Karpas-422 (cell line): Measurements from ENCODE around the gene HIPK1. TPM values are rescaled to one million over a fixed set of nuclear protein-coding genes. Genes with fewer than 3 reads are reported as not detected.
A peak's percentile ranks its signal among the peaks of the same experiment; 100 is the strongest.

ENCODE experiments used
- DNase-seq: peaks from one replicate; pipeline ENCODE4 v3.0.0-alpha.2; 2015
- H2AFZ ChIP-seq: fragments of 200-600 bp; sonication (generic); 2 replicates; pipeline ENCODE4 v1.6.1; 2014; ENCODE audit warnings: antibody characterized with exemption, low read length, mixed read lengths
- H3K27ac ChIP-seq: fragments of 200-600 bp; sonication (generic); 2 replicates; pipeline ENCODE4 v1.5.1; 2014; ENCODE audit warnings: mild to moderate bottlenecking, low read length, moderate library complexity
- H3K27me3 ChIP-seq: fragments of 200-600 bp; sonication (generic); 2 replicates; pipeline ENCODE4 v1.6.1; 2014; ENCODE audit warnings: low read length, mixed read lengths
- H3K36me3 ChIP-seq: fragments of 200-600 bp; sonication (generic); 2 replicates; pipeline ENCODE4 v1.6.1; 2014; ENCODE audit warnings: low read length, mixed read lengths; ENCODE audit not compliant: insufficient read depth
- H3K4me1 ChIP-seq: fragments of 200-600 bp; sonication (generic); 2 replicates; pipeline ENCODE4 v1.6.1; 2014; ENCODE audit warnings: mild to moderate bottlenecking, low read length, mixed read lengths
- H3K4me2 ChIP-seq: fragments of 200-600 bp; sonication (generic); 2 replicates; pipeline ENCODE4 v1.6.1; 2014; ENCODE audit warnings: low read length, low read depth, mild to moderate bottlenecking; ENCODE audit not compliant: poor library complexity, severe bottlenecking
- H3K4me3 ChIP-seq: fragments of 200-600 bp; sonication (generic); 2 replicates; pipeline ENCODE4 v1.5.1; 2014; ENCODE audit warnings: mild to moderate bottlenecking, antibody characterized with exemption, low read length, mixed read lengths
- H3K79me2 ChIP-seq: fragments of 200-600 bp; sonication (generic); 2 replicates; pipeline ENCODE4 v1.6.1; 2014; ENCODE audit warnings: mild to moderate bottlenecking, low read length, mixed read lengths
- H3K9ac ChIP-seq: fragments of 200-600 bp; sonication (generic); 2 replicates; pipeline ENCODE4 v1.6.0; 2014; ENCODE audit warnings: low read length
- H3K9me2 ChIP-seq: fragments of 200-600 bp; sonication (generic), shearing (Covaris generic); replicated peaks from 2 replicates; pipeline ENCODE4 v1.6.0; 2014; ENCODE audit warnings: mild to moderate bottlenecking, low read length, moderate library complexity; ENCODE audit not compliant: insufficient read depth
- H3K9me3 ChIP-seq: fragments of 300-700, 200-600 bp; sonication (generic); 2 replicates; pipeline ENCODE4 v1.6.1; 2014; ENCODE audit warnings: low read length, mixed read lengths
- H4K20me1 ChIP-seq: fragments of 200-600 bp; sonication (generic); 2 replicates; pipeline ENCODE4 v1.6.1; 2014; ENCODE audit warnings: mild to moderate bottlenecking, antibody characterized with exemption, low read length, low read depth; ENCODE audit not compliant: insufficient read depth
- total RNA-seq: library from RNA; depleted of rRNA; stranded (reverse); fragments of >200 nt; shearing (Covaris generic); gene quantifications from 2 replicates; pipeline ENCODE4 v1.2.3, GENCODE V29; 2014; ENCODE audit warnings: low replicate concordance

The HIPK1 gene
- total RNA-seq, 1 experiment from 2014 or later = 36.0 TPM

GRCh38 chr1:113918243-113918642 lies 10.9 kb upstream of the HIPK1 start:
- Histone ChIP-seq H4K20me1 (no peaks in the 10 kb centered on the region), H2AFZ (no peak overlapping the region), H3K9ac (no peak overlapping the region), H3K4me3 (no peak overlapping the region), H3K9me3 (no peaks in the 10 kb centered on the region), H3K4me1 (no peaks in the 10 kb centered on the region; the same call in 1 of the 2 replicates), H3K36me3 (no peaks in the 10 kb centered on the region), H3K79me2 (no peaks in the 10 kb centered on the region), H3K27ac (no peak overlapping the region), H3K27me3 (no peaks in the 10 kb centered on the region), H3K4me2 (no peak overlapping the region), H3K9me2 (no peaks in the 10 kb centered on the region)
- no peak for DNase-seq

GRCh38 chr1:113922957-113923356 lies 6.2 kb upstream of the HIPK1 start:
- no peaks in the 10 kb centered on the region for H3K79me2 ChIP-seq
- no peaks in the 10 kb centered on the region for H3K9me3 ChIP-seq
- no peak for DNase-seq
- no peaks in the 10 kb centered on the region for H3K27me3 ChIP-seq
- no peak overlapping the region for H3K4me3 ChIP-seq
- H3K27ac ChIP-seq = no peak overlapping the region
- H3K36me3 ChIP-seq = no peaks in the 10 kb centered on the region
- H3K9me2 ChIP-seq = no peaks in the 10 kb centered on the region
- H3K4me2 ChIP-seq = no peak overlapping the region
- H2AFZ ChIP-seq = no peak overlapping the region
- H4K20me1 ChIP-seq = no peaks in the 10 kb centered on the region
- no peak overlapping the region for H3K9ac ChIP-seq
- peaks cover 5% of the 10 kb centered on the region for H3K4me1 ChIP-seq

GRCh38 chr1:113924473-113924872 lies 4.7 kb upstream of the HIPK1 start:
- Histone ChIP-seq H3K27ac (no peak overlapping the region), H3K4me1 (peaks cover 13% of the 10 kb centered on the region), H3K4me2 (no peak overlapping the region), H3K36me3 (no peaks in the 10 kb centered on the region), H3K9ac (no peak overlapping the region), H2AFZ (no peak overlapping the region), H3K9me2 (no peaks in the 10 kb centered on the region), H3K27me3 (no peaks in the 10 kb centered on the region), H3K9me3 (no peaks in the 10 kb centered on the region), H3K4me3 (no peak overlapping the region), H3K79me2 (no peaks in the 10 kb centered on the region), H4K20me1 (no peaks in the 10 kb centered on the region)
- no peak for DNase-seq

- Histone ChIP-seq H3K27ac (peak overlapping the region; percentile 75), H3K4me3 (peak overlapping the region; percentile 91), H3K9ac (peak overlapping the region; percentile 76), H3K4me2 (peak overlapping the region; percentile 92), H3K9me2 (no peaks in the 10 kb centered on the region), H3K9me3 (no peaks in the 10 kb centered on the region), H4K20me1 (peaks cover 5% of the 10 kb centered on the region; the same call in 1 of the 2 replicates), H3K36me3 (no peaks in the 10 kb centered on the region), H3K79me2 (peaks cover 37% of the 10 kb centered on the region), H3K4me1 (peaks cover 36% of the 10 kb centered on the region), H3K27me3 (no peaks in the 10 kb centered on the region), H2AFZ (peak overlapping the region; percentile 73; the same call in 1 of the 2 replicates)
- peak; percentile 79 for DNase-seq
Observed at GRCh38 chr1:113928187-113928930, 765 bp upstream of the HIPK1 start.

GRCh38 chr1:113929750-113930498 lies 800 bp downstream of the HIPK1 start:
- no peaks in the 10 kb centered on the region for H3K27me3 ChIP-seq
- H3K27ac ChIP-seq = peak overlapping the region; percentile 75
- no peak overlapping the region for H2AFZ ChIP-seq
- no peaks in the 10 kb centered on the region for H3K9me2 ChIP-seq
- H3K4me2 ChIP-seq = peak overlapping the region; percentile 85
- no peaks in the 10 kb centered on the region for H3K36me3 ChIP-seq
- peak; percentile 77 for DNase-seq
- peak overlapping the region; percentile 76 for H3K9ac ChIP-seq
- H3K9me3 ChIP-seq = no peaks in the 10 kb centered on the region
- H3K79me2 ChIP-seq = peaks cover 52% of the 10 kb centered on the region
- peaks cover 5% of the 10 kb centered on the region; the same call in 1 of the 2 replicates for H4K20me1 ChIP-seq
- H3K4me1 ChIP-seq = peaks cover 36% of the 10 kb centered on the region
- peak overlapping the region; percentile 91 for H3K4me3 ChIP-seq

- H3K4me1 ChIP-seq = peaks cover 39% of the 10 kb centered on the region
- H3K36me3 ChIP-seq = no peaks in the 10 kb centered on the region
- peak; percentile 81 for DNase-seq
- no peaks in the 10 kb centered on the region for H3K9me3 ChIP-seq
- peak overlapping the region; percentile 76 for H3K9ac ChIP-seq
- H3K9me2 ChIP-seq = no peaks in the 10 kb centered on the region
- H4K20me1 ChIP-seq = peaks cover 9% of the 10 kb centered on the region; the same call in 1 of the 2 replicates
- peak overlapping the region; percentile 75 for H3K27ac ChIP-seq
- H3K27me3 ChIP-seq = no peaks in the 10 kb centered on the region
- no peak overlapping the region for H2AFZ ChIP-seq
- H3K4me2 ChIP-seq = peak overlapping the region; percentile 85
- peak overlapping the region; percentile 91 for H3K4me3 ChIP-seq
- peaks cover 59% of the 10 kb centered on the region for H3K79me2 ChIP-seq
Observed at GRCh38 chr1:113930499-113931161, 1.5 kb downstream of the HIPK1 start.

- peak overlapping the region; percentile 76 for H3K9ac ChIP-seq
- peaks cover 46% of the 10 kb centered on the region for H3K4me1 ChIP-seq
- H3K4me3 ChIP-seq = peak overlapping the region; percentile 91
- H3K27ac ChIP-seq = peak overlapping the region; percentile 75
- H2AFZ ChIP-seq = no peak overlapping the region
- H3K4me2 ChIP-seq = peak overlapping the region; percentile 85
- H3K9me2 ChIP-seq = no peaks in the 10 kb centered on the region
- no peaks in the 10 kb centered on the region for H3K9me3 ChIP-seq
- DNase-seq = peak; percentile 56
- no peaks in the 10 kb centered on the region for H3K36me3 ChIP-seq
- peaks cover 67% of the 10 kb centered on the region for H3K79me2 ChIP-seq
- H4K20me1 ChIP-seq = peaks cover 9% of the 10 kb centered on the region; the same call in 1 of the 2 replicates
- no peaks in the 10 kb centered on the region for H3K27me3 ChIP-seq
Observed at GRCh38 chr1:113931451-113931851, 2.3 kb downstream of the HIPK1 start.

GRCh38 chr1:113934006-113934405 lies 4.9 kb downstream of the HIPK1 start:
- H3K4me1 ChIP-seq = peaks cover 53% of the 10 kb centered on the region
- H3K27ac ChIP-seq = no peak overlapping the region
- no peak overlapping the region for H3K4me3 ChIP-seq

More at GRCh38 chr1:113934006-113934405, 4.9 kb downstream of the HIPK1 start:
- no peak for DNase-seq
- Histone ChIP-seq H3K36me3 (no peaks in the 10 kb centered on the region), H2AFZ (no peak overlapping the region), H3K79me2 (peaks cover 93% of the 10 kb centered on the region), H3K27me3 (no peaks in the 10 kb centered on the region), H3K4me2 (no peak overlapping the region), H4K20me1 (peaks cover 16% of the 10 kb centered on the region; the same call in 1 of the 2 replicates), H3K9me3 (no peaks in the 10 kb centered on the region), H3K9me2 (no peaks in the 10 kb centered on the region), H3K9ac (no peak overlapping the region)
